ENCODE results near the gene PTGDR2.
A peak's percentile ranks its signal among the peaks of the same experiment; 100 is the strongest.
"Not testable (repeated sequence)": the region's sequence is repeated elsewhere in the genome, so short reads cannot be mapped to it uniquely, and the experiment has no call there.

Gene PTGDR2

DNA sequence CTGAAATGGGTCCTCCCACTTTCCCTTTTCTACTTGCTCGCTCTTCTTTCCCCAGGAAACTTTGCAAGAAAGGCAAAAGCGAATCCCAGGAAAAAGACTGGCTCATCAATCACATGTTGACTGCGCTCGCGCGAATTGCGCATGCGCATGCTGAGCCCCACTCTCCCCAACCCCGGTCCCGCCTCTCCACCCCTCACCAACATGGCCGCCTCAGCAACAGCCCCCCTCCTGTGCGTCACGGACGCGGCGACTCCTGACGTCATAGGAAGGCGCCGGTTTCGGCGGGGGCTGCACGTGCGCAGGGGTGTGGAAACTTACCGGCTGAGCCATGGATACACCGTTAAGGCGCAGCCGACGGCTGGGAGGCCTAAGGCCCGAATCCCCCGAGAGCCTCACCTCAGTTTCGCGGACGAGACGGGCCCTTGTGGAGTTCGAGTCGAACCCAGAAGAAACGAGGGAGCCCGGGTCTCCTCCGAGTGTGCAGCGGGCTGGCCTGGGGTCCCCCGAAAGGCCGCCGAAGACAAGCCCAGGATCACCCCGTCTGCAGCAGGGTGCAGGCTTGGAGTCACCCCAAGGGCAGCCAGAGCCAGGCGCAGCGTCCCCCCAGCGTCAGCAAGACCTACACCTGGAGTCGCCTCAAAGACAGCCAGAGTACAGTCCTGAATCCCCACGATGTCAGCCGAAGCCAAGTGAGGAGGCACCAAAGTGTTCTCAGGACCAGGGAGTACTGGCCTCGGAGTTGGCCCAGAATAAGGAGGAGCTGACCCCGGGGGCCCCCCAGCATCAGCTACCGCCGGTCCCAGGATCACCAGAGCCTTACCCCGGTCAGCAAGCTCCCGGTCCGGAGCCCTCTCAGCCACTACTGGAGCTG, 13.7 kb downstream of the PTGDR2 start, which contains the start of gene CCDC86:
Gene CCDC86 (plus strand): TSS at position 317 of the 871 bp plus-strand sequence. CDS start 12 bp downstream, at position 329.
- peak; percentile 92 for DNase-seq (ENCODE audit: low read depth)

DNA sequence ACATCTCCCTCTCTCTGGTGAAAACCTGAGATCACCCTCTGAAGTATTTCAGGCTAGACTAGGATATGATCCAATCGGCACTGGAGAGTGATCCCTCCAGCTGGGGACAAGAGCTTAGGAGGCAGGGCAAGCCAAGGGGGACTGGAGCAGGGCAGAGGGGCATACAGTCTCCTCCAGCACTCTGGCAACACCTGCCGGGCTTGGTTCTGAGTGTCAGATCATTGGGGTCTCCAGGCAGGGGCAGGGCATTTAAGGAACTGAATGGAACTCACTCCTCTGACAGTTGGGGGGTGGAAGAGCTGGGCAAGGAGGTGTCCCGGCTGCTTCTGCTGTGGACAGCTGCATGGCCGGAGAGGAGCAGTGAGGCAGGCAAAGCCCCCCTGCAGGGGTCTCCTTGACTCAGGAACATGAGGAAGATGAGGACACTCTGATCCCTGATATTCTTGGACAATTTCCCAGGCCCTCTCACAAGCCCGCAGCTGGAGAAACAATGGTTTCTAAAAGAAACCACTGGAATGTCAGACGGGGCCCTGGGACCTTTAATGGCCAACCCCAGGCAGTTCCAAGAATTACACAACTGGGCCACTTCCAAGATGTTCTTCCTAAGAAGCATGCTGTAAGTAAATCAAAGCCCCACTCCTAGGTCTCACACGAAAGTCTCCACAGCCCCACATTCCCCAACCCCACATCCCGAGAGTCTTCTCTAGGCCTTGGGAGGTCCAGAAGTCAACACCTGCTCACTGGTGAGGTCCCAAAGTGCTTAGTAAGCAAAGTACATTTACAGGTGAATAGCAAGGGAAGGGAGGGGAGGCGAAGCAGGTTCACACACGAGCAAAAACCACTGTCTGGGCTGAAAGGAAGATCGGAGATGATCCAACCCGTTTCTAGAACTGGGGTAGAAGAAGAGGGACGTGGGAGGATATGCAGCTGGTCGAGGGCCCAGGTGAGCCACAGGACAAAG, 15.0 kb downstream of the PTGDR2 start:
- peak; percentile 89 for DNase-seq (ENCODE audit: low read depth)

DNA sequence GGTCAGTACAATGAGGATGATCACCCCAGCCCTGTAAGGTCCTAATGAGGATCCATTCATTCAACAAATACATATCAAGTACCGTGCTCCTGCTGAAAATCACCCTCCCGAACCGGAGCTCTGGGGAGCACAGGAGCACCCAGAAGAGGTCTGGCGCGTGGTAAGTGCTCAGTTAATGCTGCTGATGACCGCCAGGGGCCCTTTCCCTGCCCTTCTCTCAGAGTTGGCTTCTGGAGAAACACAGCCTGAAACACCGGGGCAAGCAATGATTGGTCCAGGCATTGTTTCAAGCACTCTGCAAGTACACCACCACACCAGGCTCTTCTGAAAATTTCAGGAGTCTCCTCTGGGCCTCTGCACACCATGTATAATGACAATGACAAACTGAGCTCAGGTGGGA, 17.6 kb downstream of the PTGDR2 start:
- peak; percentile 29 for DNase-seq (ENCODE audit: low read depth)

DNA sequence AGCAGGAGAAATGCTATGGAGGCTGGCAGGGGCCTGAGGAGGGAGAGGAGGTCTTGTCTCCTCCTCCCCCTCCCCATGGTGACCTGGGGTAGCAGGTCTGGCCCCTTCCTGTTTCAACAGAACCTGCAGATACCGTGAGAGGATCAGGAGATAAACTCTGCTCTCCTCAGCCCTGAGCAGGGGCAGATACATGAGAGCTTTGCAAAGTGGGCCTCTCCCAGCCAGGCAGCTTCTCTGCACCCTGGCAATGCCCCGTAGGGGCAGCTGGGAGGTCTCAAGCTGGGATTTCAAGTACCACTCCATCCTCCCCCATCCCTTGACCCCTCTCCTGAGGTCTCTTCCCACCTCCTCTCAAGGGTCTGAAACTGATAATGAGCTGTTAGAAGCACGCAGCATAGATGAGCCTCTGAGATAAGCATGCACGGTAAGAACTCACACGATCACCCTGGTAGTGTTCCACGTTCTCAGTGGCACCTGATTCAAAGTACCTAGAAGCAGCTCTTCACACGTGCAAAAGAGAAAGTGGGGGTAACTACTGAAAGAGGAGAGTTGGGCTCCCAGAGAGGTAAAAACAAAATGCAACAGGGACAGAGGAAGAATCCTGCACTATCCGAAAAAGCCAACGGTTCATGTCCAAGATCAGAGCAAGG, 18.8 kb downstream of the PTGDR2 start:
- no peak for DNase-seq (ENCODE audit: low read depth)

DNA sequence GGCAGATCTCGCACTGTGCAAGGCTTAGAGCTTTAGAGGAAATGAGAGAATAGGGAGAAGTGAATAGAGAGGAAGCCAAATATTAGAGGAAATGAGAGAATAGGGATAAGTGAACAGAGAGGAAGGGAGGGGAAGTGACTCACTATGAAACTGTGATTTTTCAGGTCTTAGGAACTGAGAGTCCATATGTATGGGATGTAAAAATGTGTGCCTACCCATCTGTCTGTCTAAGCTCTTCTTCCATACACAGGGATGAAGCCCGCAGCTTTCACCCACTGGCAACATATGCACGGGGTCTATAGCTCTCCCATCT, 20.3 kb downstream of the PTGDR2 start:
- no peak for DNase-seq (ENCODE audit: low read depth)

DNA sequence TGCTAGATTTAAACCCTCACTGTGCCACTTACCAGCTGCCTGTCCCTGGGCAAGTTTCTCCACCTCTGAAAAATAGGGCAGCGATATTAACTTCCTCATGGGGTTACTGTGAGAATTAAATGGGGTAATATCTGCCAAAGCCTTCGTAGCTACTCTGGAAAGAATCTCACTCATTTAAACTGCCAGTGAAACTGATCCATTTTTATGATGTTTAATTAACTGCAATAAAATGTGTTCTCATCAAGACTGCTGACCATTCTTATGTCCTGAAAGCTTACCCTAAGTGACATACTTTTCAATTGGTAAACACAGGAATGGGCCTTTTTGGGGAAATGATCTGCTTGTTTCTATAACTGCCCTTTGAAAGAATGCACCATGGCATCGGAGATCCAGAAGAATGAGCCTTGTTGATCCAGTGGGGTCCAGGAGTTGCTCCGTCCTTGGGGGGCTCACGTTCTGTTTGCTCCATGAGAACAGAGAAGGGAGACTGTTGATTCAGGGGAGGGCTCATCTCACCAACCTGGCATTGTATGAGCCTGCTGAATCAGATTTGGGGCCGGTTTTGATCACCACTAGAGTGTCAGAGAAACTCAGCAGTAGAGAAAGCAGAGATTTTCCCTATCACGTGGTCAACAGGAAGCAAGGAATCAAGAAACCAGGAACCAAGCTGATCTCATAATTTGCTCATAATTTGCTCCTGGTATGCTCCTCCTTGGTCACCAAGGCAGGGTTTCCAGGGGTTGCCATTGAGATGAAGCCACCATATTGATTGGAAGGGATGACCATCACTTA, 20.8 kb downstream of the PTGDR2 start:
- DNase-seq (ENCODE audit: low read depth) = no peak

DNA sequence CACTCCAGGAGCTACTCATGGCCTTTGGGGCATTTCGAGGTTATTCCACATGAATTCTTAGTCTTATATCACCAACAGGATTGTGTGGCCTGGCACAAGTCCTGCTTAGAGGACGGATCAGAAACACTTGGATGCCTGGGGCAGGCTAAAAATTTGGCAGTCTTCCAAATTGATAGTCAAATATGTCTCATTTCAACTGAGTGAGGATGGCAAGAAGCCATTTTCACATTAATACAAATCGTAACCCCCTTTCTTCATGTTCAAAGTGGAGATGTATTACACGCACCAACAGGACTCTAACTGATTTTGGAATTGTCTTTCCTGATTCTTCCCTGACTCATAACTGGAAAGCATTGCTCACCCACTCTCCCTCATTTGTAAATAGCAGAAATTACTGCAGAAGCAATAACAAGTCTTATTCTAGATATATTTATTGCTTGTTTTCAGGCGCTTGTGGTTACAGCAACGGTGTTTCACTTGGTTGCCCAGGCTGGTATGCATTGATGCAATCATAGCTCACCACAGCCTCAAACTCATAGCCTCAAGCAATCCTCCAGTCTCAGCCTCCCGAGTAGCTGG, 24.2 kb downstream of the PTGDR2 start:
- DNase-seq (ENCODE audit: low read depth) = peak; percentile 92

DNA sequence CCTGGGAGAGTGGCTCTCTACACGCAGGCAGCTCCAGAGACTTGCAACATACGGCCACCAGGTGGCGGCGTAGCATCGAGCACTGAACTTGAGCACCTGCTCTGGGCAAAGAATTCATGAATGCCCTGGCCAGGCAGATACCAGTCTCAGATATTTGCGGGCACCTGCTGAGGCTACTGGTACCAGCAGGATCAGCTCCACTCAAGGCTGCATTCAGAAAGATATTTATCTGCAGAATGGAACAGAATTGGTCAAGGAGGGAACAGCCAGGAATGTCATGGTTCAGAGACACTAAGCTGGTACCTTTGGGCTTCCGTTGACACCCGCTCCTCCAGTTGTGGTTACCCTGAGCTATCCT, 24.6 kb downstream of the PTGDR2 start:
- peak; percentile 71 for DNase-seq (ENCODE audit: low read depth)

DNA sequence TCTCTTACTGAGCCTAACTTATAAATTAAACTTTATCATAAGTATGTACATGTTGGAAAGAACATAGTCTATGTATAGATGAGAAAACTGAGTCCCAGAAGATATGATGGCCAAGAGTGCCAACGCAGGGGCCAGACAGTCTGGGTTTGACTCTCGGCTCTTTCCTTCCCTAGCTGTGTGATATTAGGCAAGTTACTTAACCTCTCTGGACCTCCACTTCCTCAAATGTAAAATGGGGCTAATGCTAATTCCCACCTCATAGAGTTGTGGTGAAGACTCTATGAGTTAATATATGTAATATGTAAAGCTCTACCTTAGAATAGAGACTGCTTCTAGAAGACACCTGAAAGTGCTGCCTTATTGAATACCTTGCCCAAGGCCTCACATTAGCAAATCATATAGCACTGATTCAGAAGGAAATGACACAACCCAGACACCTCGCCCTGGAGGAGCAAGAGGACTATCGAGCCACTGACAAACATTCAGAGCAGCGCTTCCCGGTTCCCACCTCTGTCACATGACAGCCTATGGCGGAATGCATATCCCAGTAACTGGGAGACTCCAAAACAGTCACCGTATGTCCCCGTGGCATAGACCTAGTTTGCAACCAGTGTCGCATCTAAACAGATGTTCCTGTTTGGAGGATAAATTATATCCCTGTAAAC, 25.1 kb downstream of the PTGDR2 start:
- no peak for DNase-seq (ENCODE audit: low read depth)

DNA sequence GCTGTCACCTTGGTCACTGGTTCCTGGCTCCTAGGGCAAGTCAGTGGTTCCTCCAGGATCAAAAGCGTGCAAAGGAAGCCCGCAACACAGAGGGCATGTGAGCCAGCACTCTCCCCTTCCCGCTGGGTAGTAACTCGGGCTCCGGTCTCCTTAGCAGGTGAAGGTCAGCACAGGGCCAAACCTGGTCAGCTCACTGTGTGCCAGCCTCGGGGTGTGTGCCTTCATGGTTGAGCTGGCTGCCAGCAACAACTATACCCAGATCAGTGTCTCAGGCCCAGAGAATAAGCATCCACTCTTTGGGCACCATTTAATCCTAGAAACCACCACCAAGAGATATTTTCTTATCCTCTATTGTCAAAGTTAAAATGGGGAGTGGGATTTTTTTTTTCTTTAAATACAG, 30.0 kb downstream of the PTGDR2 start:
- no peak for DNase-seq (ENCODE audit: low read depth)

DNA sequence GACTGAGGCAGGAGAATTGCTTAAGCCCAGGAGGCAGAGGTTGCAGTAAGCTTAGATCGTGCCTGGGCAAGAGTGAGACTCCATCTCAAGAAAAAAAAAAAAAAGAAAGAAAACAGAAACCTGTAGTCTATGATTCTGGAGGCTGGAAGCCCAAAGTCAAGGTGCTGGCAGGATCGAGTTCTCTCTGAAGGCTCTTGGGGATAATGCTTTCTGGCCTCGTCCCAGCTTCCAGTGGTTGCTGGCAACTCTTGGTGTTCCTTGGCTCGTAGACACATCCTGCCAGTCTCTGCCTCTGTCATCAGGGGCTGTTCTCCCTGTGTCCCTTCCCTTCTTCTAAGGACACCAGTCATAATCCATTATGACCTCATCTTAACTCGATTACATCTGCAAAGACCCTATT, 30.6 kb downstream of the PTGDR2 start:
- no peak for DNase-seq (ENCODE audit: low read depth)

DNA sequence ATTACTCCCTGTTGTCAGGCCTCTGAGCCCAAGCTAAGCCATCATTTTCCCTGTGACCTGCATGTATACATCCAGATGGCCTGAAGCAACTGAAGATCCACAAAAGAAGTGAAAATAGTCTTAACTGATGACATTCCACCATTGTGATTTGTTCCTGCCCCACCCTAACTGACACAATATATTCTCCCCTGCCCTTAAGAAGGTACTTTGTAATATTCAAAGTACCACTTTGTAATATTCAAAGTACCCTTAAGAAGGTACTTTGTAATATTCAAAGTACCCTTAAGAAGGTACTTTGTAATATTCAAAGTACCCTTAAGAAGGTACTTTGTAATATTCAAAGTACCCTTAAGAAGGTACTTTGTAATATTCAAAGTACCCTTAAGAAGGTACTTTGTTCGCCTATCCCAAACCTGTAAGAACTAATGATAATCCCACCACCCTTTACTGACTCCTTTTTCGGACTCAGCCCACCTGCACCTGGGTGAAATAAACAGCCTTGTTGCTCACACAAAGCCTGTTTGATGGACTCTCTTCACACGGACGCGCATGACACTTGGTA, 31.9 kb downstream of the PTGDR2 start:
- not testable (repeated sequence) for DNase-seq (ENCODE audit: low read depth)

DNA sequence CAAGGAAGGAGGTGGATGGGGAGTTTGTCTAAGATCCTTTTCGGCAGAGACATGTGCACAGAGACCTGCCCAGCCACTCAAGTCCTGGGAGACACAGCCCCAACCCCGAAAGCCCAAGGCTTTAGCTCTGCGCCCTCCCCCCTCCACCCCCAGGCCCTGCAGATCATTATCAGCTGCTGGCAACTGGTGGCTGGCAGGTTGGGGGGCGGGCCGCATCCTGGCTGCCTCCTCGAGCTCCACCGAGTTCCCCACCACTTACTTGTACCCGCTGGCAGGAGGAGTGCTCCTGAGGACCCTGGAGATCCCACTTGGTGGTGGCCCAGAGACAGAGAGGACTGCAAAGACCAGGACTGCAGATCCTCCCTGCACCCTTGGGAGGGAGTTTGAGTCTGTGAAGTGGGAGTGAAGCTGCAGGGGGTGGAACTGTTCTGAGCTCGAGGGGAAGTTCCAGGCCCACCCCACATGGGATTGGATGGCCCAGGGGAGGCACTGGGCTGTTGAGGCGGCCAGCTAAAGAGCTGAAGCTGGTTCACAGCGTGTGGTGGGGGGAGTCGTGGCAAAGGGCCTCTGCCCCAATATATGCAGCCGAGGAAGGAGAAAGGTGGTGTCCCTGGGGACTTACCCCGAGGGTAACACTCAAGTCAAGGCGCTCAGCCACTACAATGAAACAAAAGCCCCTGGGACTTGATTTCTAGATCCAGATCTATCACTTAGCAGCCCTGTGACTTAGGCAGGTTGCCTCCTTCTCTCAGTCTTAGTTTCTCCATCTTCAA, 33.7 kb downstream of the PTGDR2 start:
- no peak for DNase-seq (ENCODE audit: low read depth)

DNA sequence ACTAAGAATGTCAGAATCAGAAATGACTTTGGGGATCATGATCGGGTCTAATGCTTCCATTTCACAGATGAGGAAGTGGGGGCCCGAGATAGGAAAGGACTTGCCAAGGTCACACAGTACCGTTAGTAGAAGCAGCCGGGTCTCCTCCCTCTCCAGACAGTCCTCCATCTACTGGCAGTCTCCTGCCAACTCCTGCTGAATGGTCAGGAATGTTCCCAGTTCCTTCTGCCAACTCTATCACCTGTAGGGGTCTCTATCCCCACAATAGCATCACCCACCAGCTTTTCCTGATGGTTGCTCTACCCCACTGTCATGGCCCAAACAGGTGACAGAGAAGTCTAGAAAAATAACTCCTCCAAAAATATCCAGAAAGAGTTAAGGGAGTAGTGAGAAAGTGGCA, 37.7 kb downstream of the PTGDR2 start:
- DNase-seq (ENCODE audit: low read depth) = no peak

DNA sequence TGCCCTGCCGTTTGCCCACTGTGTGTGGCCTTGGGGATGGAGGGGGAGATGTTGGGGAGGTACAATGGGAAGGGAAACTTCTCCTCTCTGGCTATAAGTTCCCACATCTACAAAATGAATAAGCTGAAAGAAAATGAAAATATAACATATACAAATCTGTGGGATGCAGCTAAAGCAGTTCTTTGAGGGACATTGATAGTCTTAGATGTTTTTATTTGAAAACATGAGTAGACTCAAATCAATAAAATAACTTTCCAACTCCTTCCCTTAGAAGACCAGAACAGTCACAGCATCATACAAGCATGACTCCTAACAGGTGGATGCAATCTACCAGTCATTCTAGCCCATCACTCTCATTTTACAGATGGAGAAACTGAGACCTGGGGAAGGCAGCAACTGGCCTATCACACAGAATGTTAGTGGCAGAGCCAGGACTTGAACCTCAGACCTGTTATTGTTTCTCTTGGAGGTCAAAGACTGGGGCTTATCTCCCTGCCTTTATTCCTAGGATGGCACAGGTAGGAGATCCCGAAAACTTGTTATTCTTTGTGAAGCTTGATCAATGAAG, 39.1 kb downstream of the PTGDR2 start:
- DNase-seq (ENCODE audit: low read depth) = no peak

DNA sequence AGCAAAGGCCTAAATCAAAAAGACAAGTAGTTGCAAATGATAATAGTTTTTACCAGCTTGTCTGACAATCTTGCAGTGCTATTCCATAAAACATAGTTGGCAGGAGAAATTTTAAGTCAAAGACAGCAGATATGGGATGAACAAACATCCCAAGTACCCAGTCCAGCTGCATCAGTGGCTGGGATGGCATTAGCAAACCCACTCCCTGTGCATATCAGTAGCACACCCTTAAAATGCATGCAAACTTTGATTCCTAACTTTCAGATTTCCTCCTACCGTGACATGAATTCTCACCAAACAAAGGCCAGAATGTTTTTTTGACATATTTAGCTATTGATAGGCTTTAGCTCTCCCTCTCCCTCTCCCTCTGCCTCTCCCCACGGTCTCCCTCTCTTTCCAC, 41.6 kb downstream of the PTGDR2 start:
- no peak for DNase-seq (ENCODE audit: low read depth)

DNA sequence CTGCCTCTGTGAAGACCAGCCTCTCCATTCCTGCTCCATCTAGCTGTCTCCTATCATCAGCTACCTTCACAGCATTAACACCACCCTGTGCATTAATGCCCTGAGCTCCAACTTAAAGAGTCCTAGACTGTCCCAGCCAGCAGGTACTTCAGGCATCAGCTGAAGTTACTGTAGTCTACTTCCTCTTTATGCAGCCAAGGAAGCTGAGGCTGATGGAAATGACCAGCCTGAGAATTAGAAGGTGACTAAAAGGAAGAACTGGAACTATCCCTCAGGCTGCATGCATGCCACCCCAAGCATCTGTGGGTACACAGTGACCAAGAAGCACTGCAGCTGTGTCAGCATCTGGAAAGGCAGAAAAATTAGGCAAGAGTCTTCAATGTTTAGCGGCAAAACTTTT, 42.4 kb downstream of the PTGDR2 start:
- DNase-seq (ENCODE audit: low read depth) = no peak

DNA sequence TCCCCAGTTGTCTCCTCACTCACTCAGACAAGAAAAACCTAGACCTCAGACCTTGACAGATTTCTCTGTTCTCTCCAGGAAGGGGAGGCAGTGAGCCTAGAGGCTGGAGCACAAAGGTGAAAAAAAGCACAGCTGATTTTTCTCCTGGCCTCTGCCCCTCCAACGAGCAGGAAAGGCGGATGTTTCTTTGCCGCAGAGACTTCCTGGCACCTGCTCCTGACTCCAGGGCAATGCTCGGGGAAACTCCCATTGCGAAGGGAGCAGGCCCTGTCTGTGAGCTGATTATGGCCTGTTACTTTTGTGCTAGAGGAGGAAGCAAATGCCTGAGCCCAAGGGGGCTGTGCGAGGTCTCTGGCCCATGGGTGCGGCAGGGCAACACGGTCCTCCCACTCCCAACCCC, 45.2 kb downstream of the PTGDR2 start:
- DNase-seq (ENCODE audit: low read depth) = no peak

DNA sequence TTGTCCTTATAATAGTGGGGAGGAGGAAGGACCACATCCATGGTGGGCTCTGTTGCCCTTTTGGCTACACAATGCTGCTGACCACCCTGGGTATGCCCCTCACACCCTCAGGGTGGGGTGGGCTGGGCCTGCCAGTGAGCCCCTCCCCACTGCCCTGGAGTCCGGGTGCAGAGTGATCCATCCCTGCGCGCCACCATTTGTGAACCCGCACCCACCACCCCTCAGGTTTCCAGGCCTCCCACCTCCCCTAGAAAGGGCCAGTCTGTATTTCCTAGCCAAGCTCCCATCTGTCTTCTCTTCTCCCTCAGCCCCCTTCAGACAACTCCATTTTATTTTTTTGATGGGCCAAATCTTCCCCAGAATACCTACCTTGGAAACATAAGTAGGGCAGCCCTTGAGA, 45.6 kb downstream of the PTGDR2 start:
- no peak for DNase-seq (ENCODE audit: low read depth)

Measured in amniotic epithelial cell (primary cell).